GM18951 (cell line): ENCODE data around the gene RFPL4A.
"Not testable (repeated sequence)": the region's sequence is repeated elsewhere in the genome, so short reads cannot be mapped to it uniquely, and the experiment has no call there.

Experiments
- POLR2A ChIP-seq: IDR thresholded peaks from 4 replicates; pipeline ENCODE4 v1.6.1; 2011; ENCODE audit warnings: mild to moderate bottlenecking; ENCODE audit not compliant: insufficient read length, insufficient read depth; ENCODE audit errors: extremely low read depth
- in situ Hi-C: fragments of 300-500 bp; cut with MboI; formaldehyde crosslinking; loops from one replicate; pipeline ENCODE4 v1.12.0; 2022; ENCODE audit warnings: low sequenced_read_pairs, mixed read lengths, inconsistent platforms; ENCODE audit not compliant: unreplicated experiment

The RFPL4A gene

DNA sequence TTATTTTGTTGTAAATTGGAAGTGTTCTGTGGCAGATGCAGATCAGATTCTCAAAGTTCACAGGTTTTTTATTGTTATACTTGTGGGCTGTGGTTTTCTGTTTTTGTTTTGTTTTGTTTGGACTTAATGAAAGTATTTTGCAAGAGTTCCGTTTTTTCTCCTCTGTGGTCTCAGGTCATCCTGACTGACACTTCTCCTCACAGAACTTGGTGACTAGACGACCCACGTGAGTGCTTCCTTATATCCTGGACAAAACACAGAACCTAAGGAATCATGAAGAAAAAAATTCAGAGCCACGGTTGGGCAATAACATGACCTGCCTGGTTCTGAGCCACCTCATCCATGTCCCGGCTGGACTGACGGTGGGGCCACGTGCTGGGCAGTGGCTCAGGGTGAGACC lies 7.6 kb downstream of the RFPL4A start:
- TF ChIP-seq POLR2A, result no peak
- in situ Hi-C loops, result no loop called here

DNA sequence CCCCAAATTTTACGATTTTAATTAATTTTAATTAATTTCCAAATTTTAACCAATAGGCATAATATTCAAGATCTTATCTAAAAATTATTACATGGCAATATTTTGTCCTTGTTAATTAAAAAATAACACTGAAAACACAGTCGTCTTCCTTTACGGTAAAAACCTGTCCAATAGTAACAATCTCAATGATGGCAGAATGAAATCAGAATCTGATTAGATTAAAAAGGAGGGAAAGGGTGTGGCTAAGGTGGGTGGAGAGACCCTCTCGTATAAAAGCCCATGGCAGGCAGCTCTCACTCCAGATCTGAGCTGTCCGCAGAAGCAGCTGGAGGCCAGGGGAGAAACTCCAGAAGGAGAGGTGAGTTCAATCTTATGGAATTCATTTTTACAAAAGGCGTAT lies 9.9 kb downstream of the RFPL4A start, which contains the start of gene RFPL4AL1:
Gene RFPL4AL1 (plus strand): TSS at position 301 of the 400 bp plus-strand sequence. CDS start 2,687 bp downstream, outside the sequence.
- in situ Hi-C loops, result not testable (repeated sequence)

DNA sequence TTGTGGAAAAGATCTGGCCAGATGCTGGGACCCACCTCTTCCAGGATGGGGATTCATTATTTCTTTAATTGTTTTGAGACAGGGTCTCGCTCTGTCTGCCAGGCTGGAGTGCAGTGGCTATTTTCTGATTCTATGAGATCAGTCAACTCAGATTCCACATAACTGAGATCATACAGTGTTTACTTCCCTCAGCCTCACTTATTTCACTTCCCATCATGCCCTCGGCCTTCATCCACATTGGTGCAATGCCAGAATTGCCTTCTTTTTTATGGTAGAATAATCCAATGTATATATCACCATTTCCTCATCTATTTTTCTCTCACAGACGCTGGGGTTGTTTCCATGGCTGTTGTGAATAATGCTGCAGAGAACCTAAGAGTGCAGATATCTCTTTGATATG lies 10.7 kb downstream of the RFPL4A start:
- in situ Hi-C loops, result not testable (repeated sequence)

DNA sequence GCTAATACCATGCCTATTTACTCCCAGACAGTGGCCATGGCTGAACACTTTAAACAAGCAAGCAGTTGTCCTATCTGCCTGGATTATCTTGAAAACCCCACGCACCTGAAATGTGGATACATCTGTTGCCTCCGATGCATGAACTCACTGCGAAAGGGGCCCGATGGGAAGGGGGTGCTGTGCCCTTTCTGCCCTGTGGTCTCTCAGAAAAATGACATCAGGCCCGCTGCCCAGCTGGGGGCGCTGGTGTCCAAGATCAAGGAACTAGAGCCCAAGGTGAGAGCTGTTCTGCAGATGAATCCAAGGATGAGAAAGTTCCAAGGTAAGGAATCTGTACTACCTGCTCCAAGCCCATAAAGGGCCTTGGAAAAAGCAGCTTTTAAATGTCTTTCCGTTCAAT lies 18.6 kb downstream of the RFPL4A start:
- in situ Hi-C loops, result no loop called here
- TF ChIP-seq POLR2A, result no peak

DNA sequence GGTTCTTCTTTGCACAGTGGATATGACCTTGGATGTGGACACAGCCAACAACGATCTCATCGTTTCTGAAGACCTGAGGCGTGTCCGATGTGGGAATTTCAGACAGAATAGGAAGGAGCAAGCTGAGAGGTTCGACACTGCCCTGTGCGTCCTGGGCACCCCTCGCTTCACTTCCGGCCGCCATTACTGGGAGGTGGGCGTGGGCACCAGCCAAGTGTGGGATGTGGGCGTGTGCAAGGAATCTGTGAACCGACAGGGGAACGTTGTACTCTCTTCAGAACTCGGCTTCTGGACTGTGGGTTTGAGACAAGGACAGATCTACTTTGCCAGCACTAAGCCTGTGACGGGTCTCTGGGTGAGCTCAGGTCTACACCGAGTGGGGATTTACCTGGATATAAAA lies 19.4 kb downstream of the RFPL4A start:
- TF ChIP-seq POLR2A, result no peak
- in situ Hi-C loops, result no loop called here

DNA sequence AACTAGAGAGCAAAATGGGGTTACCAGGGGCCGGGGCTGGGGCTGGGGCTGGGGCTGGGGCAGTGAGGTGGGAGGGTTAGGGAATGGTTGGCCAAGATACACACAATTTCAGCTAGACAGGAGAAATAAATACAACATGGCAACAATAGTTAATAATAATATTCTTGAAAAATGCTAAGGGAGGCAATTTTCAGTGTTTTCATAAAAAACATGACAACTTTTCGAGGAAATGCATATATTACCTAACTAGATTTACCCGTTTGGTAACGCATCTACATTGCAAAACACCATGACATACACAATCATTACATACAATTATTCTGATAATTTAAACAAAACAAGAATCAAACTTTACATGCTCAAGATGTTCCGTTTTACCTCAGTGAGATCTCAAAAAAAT lies 22.2 kb downstream of the RFPL4A start:
- TF ChIP-seq POLR2A, result no peak
- in situ Hi-C loops, result no loop called here

DNA sequence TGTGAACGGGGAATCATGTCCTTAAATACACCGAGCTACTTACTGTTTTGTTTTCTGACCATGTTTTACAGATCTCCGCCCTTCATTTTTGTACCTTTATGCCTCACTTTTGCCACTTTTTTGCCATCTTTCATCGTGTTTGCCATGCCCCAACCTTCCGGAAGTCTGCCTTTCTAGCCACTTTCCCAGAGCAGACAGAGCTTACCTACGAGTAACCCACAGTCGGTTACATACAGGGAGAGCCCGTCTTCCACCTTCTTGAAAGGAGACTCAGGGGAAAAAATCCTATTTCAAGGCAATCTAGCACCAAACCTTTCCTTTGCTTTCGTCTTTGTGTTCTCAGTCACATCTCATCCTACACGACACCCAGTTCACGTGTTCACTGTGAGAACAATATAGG lies 36.1 kb downstream of the RFPL4A start:
- in situ Hi-C loops, result no loop called here
- no peak for TF ChIP-seq POLR2A

DNA sequence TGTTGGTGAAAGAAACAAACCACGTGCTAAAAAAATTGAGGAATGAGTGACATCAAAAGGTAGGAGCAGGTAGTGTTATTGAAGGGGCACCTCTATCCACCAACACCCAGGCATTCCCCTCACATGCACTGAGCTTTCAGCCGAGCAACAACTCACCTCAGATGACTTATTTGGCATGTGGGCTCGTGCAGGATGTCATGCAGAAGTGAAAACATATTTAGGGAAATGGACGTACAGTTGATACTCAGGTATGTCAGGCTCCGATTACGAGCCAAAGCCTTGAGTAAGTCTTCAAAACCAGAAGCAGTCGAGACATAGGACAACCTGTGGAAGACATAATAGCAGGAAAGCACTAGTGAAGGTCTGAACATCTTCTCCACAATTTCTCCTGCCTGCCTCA lies 42.5 kb downstream of the RFPL4A start:
- in situ Hi-C loops, result no loop called here

DNA sequence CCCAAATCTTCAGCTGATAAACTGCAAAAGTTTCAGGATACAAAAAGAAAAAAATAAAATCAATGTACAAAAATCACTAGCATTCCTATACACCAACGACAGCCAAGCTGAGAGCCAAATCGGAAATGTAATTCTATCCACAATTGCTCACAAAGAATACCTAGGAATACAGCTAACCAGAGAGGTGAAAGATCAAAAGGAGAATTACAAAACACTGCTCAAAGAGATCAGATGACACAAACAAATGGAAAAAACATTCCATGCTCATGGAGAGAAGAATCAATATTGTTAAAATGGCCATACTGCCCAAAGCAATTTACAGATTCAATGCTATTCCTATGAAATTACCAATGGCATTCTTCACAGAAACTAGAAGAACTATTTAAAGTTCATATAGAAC lies 43.4 kb downstream of the RFPL4A start:
- in situ Hi-C loops, result no loop called here

More for the DNA sequence above, 42.5 kb downstream of the RFPL4A start:
- TF ChIP-seq POLR2A, result no peak

DNA sequence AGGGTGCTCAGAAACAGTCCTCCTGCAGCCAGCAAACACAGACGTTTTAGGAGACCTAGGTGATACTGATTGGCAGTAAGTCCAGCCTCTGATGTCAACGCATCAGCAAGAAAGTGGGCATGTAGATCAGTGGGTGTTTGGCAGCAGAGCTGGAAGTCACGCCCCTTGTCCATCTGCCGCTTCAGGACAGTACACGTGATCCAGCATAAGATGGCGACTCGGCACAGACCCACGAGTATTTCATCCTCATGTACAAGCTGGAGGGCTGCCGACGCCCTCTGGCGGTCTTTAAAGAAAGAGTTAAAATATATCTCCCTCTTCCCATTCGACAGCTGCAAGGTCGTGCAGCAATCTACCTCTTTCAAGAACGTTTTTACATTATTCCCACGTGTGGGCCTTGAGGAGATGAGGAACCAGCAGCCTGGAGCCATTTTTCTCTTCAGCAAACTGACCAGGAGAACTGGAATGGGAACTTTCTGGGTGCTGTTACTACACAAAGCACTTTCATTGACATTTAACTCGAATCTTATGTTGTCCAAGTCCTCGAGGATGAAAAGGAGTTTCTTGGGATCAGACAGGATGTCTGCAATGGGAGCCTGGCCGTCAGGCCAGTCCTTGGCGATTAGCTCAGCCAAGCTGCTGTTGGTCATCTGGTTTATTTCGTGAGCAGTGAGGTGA lies 50.6 kb downstream of the RFPL4A start:
- in situ Hi-C loops, result no loop called here

More for the DNA sequence above, 43.4 kb downstream of the RFPL4A start:
- no peak for TF ChIP-seq POLR2A

DNA sequence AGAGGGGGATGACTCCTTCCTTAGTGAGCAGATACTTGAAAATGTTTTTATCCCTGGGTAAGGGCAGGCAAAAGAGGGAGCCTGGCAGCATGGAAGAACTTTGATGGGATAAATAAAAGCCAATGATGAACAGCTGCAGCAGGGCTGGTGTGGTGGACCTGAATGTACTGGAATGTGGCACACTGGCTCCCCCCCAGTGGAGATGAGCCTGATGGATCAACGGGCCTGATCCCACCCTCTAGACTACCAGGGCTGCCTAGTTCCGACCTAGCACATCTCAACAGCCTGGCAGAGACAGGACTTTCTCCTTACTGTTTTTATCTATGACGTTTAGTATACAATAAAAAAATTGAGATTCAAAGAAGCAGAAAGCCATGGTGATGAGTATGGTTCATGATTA lies 52.4 kb downstream of the RFPL4A start:
- in situ Hi-C loops, result no loop called here
- no peak for TF ChIP-seq POLR2A

More for the DNA sequence above, 50.6 kb downstream of the RFPL4A start:
- no peak for TF ChIP-seq POLR2A

DNA sequence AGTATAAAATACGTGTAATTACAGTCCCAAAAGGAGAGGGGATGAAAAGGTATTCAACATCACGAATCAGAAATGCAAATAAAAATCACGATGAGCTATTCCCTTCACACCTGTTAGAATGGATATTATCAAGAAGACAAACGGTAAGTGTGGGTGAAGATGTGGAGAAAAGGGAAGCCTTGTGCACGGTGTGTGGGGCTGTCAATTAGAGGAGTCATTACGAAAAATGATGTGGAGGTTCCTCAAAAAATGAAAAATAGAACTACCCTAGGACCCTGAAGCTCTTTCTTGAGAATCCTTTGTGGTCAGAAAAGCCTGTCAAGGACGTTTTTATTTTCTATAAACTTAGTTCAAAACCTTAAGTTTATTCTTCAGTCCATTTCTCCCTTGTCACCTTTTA lies 53.6 kb downstream of the RFPL4A start:
- in situ Hi-C loops, result no loop called here
- TF ChIP-seq POLR2A, result no peak
